Limb (tissue), 2 donors: ENCODE data around the gene VARS1.
"Not testable (repeated sequence)": the region's sequence is repeated elsewhere in the genome, so short reads cannot be mapped to it uniquely, and the experiment has no call there.

Source experiments
- DNase-seq, 2 donors: peaks; one replicate each; pipeline ENCODE4 v3.0.0-alpha.2; 2016; ENCODE audit errors: extremely low spot score in 2 of 2

VARS1 gene

DNA sequence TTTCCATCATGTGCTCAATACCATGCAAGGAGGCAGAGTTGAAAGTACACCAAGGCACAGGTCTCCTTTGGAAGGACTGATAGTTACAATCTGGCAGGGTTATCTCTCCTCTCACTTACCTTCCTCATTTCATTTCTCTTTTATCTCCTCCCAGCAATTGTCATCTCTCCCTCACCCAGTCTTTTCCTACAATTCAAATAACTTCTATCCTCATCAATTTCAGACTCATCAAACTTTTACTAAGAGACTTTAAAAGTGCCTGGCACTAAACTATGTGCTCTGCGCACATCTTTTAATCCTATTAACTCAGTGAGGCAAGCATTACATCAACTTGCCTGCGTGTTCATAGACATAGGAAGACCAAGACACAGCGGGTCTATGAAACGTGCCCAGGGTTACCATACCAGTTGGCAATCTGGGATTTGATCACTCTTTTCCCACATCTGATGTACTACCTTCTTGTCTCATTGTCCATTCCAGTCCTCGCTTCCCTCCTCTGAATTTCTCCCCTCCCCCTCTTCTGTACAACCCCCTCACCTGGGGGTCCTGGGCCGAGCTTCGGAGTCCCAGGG lies 1.2 kb downstream of the VARS1 start:
- DNase-seq = no peak

DNA sequence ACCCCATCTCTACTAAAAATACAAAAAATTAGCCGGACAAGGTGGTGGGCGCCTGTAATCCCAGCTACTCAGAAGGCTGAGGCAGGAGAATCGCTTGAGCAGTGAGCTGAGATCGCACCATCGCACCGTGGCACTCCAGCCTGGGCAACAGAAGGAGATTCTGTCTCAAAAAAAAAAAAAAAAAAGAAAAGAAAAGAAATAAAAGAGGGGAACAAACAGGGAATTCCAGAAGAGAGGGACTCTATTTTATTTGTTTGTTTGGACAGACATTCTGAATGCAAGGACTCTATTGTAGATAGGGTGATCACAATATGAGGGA lies 1.7 kb downstream of the VARS1 start:
- DNase-seq = not testable (repeated sequence)

DNA sequence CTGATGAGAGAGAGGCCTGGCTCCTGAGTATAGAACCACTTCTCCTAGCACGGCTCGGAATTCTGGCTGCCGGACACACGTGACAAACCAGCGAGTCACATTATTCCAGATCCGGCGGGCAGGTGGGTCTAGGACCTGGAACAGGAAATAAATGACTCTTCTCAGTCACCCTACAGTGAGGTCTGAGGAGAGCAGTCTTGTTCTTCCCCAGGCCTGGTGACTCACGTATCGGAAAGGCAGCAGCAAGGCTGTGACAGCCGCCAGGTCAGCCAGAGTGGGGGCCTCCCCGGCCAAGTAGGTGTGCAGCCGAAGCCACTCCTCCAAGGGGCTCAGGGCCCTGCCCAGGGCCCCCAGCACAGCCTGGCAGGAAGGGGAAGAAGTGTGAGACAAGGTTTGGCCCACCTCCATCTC lies 2.8 kb downstream of the VARS1 start:
- DNase-seq = no peak

DNA sequence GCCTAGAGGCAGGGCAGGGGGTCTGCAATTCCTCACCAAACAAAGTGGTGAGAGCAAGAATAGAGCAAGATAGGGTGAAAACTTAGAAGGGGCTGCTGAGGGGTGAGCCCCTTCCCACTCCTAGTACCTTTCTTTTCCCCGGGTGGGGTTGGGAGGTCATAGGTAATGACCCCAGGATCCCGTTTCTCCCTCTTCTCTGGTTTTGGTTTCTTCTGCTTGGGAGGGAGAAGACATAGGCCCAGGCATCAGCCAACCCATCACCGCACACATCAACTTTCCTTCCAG lies 3.5 kb downstream of the VARS1 start:
- DNase-seq = no peak

DNA sequence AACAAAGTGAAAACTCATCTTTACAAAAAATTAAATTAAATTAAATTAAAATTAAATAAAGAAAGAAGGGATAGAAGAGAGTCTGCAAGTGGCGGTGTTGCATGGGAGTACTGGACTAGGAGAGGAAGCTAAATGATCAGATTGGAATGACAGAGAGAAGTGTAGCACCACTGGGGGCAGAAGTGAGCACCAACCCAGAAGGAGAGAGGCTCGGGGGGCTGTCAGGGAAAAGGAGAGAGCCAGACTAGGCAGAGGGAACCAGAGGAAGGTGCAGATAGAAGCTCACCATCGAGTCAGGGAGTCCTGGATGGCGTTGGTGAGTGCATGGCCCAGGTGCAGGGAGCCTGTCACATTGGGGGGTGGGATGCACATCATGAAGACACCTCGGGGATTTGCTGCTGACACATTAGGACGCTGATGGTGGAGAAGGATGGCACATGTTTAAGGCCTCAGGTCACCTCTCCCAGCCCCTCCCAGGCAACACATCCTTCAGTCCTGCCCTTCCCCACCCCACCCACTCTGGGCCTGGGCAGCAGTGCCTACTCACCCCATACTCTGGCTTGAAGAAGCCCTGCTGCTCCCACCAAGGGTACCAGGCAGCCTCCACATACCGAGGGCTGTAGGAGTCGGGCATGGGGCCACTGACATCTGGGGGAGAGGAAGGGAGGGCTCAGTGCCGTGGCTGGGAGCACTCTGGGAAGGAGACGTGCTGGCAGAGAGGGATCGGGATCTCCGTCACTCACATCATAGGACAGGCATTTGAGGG lies 4.0 kb downstream of the VARS1 start:
- DNase-seq = peak; percentile 52 to 77

DNA sequence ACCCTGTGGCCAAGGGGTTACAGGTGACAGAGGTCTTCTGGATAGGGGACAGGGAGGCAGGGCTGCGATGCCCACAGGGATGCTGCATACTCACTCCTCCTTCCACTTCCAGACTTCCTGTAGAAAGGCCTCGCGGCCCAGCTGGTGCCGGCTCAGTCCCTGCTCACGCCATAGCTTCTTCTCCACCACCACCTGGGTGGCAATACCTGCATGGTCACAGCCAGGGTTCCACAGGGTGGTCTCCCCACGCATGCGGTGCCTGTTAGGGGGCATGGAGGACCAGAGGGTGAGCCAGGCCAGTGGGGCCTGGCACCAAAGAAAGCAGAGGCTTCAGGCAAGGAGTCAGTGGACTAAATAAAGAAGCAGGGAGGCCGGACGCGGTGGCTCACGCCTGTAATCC lies 10.1 kb downstream of the VARS1 start:
- no peak for DNase-seq

DNA sequence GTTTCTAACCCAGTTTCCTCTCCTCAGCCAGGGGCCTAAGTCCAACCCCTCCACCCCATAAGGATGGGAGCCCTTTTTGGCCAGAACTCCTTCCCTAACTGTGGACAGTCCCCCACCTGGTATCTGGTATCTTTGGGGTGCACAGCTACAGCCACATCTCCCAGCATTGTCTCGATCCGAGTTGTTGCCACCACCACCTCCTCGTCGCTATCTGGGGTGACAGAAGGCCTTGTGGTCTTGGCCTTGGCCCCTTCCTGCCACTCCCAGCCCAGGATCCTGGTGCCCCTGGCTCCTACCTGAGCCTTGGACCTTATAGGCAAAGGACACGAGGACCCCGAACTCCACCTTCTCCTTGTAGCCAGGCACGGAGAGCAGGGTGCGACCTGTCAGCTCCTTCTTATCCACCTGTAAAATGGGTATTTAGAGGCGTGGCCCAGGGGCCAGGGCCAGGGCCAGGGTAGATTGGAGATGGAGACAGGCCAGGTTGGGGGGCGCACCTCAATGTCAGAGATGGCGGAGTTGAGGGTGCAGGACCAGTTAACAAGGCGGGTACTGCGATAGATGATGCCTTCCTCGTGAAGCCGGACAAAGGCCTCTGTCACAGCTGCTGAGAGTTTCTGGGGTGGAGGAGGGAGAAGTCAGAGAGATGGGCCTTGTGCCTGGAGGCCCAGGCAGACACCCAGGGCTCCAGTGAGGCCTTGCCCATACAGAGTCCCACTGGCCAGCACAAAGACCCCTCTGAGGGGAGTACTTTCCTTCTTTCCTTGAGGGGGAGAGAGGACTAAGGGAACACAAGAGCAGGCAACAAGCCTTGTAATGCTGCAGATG lies 11.2 kb downstream of the VARS1 start:
- DNase-seq = no peak

DNA sequence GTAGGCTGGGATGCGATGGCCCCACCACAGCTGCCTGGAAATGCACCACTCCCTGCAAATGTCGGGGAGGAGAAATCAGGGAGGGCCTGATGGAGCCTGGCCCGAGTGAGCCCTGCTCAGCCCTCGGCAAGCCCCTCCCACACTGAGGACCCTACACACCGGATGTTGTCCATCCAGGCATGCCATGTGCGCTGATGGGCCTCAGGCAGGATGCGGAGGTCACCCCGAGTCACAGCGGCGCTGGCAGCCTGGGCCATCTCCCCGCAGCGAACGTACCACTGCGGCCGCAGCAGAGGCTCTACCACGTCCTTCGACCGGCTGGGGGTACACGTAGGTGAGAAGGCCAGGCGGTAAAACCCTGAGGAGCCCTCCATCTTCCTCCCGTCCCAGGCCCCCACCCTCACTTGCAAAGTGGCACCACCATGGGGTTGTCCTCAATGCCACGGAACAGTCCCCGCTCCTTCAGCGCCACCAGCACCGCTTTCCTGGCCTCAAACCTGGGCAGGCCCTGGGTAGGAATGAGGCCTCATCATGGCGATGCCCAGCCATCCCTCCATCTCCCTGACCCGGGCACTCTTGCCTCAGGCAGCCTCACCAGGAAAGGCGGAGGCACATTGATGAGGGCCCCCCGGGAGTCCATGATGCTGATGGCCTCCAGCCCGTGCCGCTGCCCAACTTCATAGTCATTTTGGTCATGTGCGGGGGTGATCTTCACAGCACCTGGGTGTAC lies 13.3 kb downstream of the VARS1 start:
- no peak for DNase-seq

DNA sequence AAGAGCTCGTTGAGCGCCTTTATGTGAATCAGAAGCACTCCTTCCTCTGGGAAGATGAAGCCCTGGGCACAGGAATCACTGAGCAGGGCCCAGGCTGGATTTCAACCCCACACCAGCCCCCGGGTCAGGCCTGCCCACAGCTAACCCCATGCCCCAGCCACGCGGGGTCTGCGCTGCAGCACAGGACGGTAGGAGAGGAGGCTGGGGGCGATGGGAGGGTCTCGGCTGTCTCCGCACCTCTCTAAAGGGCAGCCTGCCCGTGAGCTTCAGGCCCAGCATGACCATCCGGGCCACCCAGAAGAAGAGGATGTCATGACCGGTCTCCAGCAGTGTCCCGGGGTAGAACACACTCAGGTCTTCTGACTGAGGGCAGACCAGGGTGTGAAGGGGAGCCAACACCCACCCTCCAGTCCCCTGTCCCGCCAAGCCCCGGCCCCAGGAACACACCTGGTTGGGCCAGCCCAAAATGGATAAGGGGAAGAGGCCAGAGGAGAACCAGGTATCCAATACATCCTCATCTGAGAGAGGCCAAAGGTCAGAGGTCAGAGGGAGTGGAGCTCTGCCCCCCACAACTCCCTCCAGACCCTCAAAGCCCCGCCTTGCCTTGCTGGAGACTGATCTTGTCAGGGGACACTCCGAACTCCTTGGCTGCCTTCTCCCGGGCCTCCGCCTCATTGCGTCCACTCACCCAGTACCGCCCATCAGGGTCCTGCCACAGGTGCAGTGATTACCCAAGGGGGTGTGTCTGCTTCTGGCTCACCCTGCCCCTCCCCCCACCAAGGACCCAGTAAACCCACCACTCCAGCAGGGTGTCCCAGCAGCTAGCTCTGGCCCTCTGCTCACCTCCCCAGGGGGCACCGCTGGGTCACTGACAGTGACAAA lies 14.1 kb downstream of the VARS1 start:
- DNase-seq = no peak

DNA sequence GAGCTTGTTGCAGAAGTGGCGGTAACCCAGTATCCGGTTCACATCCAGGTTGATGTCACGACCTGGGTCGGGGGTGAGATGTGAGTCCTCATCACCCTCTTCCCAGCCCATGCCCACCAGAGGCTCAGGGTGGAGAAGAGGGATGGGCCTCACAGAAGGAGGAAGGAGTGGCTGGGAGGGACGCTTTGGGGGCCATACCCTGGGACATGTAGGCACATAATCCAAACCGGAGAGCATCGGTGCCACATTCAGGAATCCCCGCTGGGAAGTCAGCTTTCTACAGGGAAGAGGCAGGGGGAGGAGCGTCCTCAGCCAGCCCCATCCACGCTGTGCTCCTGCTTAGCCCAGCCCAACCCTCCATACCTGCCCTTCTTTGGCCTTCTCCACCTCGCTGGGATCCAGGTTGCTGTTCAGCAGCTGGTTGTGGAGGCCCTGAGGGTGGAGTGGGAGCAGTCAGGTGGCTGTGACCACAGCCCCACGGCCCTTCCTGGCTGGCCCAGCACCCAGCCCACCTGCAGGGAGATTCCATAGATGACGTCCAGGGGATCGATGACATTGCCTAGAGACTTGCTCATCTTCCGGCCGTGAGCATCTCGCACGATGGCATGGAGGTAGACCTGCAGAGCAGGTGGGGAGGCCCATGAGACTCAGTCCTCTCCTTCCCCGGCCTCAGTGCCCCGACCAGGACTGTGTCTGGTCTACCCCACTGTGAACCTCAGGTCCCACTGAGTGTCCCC lies 14.9 kb downstream of the VARS1 start:
- DNase-seq = no peak

DNA sequence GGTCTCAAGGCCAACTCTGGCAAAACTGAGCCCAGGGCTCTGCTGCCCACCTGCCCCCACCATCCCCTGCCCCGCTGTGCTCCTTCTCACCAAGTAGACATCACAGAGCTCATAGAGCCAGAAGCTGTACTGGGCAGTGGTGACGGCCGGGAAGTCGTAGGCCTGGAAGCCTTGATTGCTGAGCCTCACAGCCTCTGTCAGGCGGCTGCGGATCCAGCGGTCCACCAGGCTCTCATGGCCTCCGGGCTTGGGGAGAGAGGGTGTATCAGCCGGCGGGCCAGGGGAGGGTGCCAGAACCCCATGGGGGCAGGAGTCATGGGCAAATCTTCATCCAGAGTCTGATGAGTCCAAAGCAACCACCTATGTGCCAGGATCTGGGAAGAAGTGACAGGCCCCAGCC lies 15.6 kb downstream of the VARS1 start:
- DNase-seq = no peak

DNA sequence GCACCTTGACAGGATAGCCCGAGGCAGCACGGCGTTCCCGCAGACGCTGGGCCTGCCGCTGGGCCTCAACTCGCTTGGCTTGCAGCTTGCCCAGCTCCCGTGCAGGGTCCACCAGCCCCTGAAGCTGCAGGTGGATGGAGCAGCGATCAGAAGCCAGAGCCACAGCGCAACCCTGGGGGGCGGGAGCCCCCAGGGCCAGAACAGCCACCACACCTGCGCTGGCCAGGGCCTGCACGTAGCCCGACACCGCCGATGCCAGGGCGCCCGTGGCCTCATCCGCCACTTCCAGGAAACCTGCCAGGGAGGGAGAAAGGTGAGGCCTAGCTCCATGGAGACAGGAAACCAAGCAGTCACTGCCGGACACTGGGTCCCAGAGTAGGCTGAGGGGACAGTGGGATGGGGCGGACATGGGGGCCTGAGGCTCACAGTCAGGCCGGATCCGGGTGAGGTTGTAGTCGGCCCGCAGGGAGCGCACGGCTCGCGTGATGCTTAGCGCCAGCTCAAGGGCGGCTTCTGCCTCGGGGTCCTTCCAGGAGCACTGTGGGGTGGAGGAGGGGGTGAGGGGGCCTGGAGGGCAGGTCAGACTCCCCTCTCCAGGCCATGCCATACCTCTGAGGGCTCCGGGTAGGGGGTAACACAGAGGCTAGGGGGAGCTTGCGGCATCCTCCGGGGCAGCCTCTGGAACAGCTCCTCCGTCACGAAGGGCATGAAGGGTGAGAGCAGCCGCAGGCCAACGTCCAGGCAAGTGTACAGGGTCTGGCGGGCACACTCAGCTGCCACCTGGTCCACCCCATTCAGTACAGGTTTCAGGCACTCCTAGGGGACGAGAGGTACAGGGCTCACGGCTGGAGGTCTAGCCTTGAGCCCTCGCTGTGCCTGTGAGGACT lies 16.3 kb downstream of the VARS1 start:
- no peak for DNase-seq

DNA sequence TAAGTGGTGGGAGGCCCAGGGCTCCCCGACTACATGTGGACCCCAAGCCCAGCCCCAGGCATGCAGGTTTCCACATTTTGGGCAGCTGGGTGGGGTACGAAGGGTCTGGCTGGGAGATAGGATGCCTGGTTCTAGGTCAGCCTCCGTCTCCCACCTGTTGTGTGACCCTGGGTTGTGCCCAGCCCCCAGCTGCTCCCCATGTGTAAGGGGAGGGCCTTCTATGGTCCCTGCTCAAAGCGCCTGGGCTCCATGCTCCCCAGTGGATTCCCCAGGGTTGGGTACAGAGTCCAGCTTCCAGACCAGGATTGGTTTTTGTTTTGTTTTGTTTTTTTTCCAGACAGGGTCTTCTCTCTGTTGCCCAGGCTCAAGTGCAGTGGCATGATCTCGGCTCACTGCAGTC lies 17.4 kb downstream of the VARS1 start:
- DNase-seq = no peak

DNA sequence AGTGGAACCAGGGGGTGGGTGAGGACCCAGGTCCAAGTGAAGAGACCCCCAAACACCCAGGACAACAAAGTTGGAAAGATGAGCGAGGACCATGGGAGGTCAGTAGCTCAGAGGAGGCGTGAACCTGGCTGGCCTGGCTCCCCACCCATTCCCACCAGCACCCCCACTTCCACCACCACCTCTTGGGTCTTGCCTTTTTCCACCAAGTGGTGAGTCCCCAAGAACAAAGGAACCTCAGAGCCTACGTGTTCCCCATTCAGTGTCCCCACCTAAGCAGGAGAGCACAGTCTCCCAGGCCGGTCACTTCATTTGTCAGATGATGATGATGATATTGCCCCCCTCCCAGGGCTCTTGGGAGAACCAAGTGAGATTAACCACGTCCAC lies 17.9 kb downstream of the VARS1 start:
- DNase-seq = no peak

DNA sequence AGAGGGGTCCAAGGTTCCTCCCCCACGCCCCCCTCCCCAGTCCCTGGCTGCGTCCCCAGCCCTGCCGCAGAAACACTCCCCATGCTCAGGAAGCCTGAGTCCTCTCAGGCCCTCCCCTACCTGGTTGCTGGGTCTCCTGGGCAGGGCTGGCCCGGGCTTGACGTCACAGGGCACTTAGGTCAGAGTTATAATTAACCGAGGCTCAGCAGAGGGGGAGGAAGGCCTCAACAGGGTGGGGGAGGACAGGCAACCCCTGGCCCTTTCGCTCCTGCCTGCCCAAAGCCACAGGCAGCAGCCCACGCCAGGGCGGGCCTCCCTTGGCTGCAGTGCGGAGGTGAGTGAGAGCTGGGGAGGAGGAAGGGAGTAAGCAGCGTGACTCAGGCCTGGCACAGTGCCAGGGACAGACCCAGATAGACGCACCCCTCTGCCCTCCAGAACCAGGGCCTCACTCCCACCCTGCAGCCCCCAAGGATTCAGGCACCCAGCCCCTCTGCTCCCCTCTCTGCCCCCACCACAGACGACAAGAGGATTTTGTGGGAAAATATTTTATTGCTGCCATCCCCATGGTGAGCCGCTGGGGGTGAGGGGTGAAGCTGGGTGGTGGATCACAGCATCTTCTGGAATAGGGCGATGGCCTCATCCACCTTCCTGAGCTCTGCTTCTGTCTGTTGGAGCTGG lies 18.4 kb downstream of the VARS1 start, which contains the start of gene VWA7:
Gene VWA7, minus strand, starts transcription at position 340 of the 678 bp plus-strand sequence. CDS start 549 bp downstream, outside the sequence.
- DNase-seq = peak; percentile 7 to 56

DNA sequence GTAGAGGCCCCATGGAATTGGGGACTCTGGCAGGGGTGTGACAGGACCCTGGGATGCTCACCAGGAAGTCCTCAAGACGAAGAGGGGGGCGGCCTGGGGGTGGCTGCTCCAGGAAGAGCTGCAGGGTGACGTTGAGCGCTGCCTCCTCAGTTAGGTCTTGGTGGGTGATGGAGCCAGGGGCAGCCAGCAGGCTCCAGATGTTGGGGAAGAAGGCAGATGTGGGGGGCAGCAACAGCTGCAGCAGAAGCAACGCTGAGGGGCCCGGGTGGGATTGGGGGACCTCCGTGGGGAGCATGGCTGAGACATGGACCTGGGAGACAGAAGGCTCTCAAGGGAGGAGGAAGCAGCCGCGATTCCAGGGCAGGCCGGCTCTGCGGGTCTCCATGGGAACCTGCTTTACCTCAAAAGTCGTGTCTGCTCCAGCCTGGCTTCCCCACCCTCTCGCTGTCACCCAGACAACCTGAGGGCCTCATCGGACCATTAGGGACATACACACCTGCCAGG lies 19.0 kb downstream of the VARS1 start:
- no peak for DNase-seq

DNA sequence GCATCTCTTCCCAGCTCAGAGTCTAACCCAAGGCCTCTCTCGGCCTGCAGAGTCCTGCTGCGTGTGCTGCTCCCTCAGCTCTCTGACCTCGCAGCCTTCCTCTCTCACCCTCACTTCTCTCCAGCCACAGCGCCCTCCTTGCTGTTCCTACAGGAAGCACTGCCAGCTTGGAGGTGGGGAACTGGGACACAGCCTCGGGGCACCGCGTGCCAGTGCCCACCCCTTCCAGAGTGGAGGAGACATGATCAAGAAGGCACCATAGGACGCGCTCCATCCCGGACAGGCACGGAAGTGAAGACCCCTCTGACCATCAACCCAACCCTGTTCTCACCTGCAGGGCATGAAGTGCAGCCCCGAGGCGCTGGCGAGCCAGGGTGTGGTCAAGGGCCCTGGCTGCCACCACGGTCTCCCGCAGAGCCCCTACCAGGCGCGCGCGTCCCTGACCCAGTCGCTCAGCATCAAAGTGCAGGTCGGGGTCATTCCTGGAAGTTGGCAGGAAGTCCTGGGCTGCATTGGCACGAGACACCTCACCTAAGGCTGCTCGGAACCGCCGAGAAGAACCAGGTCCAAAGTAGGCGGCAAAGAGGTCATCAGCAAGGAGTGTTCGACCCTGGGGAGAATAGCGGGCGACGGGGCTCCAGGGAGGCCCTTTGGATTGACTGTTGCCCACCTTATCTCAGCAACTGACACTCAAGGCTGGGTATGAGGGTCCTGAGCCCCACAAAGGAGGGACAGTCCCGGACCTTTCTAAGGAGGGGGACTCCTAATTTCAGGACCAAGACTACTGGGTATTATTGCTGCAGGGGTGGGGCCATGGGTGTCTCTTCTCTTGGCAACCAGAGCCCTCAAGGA lies 19.7 kb downstream of the VARS1 start:
- no peak for DNase-seq

DNA sequence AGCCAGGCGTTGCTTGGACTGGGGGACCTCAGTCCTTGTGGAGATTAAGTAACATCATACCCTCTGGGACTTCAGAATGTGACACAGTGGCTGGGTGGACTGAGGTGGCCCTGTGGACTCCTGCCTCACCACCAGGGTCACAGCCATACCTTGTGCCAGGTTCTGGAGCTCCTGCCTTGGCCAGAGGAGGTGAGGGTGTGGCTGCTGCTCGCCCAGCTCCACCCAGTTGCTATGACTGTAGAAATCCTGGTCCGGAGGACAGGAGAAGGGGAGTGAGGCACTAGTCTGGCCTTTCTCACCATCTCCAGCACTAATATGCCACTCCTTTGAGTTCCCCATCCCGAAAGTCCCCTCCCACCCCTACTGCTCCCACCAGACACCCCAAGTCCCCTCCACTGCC lies 20.4 kb downstream of the VARS1 start:
- DNase-seq = no peak
